A549 (cell line): ENCODE results near the gene POTEM.
"Not testable (repeated sequence)": the region's sequence is repeated elsewhere in the genome, so short reads cannot be mapped to it uniquely, and the experiment has no call there.

Experiments used
- CHD2 ChIP-seq: fragments of 150-350 bp; IDR thresholded peaks from 2 replicates; pipeline ENCODE4 v1.6.1; 2014; ENCODE audit warnings: low read length; ENCODE audit not compliant: partially characterized antibody
- ESRRA ChIP-seq: fragments of 150-350 bp; IDR thresholded peaks from 2 replicates; pipeline ENCODE4 v1.6.1; 2014; ENCODE audit warnings: mild to moderate bottlenecking, low read length, borderline replicate concordance
- HOXA7 ChIP-seq: fragments of 250-450 bp; sonication (Bioruptor Pico); IDR thresholded peaks from 2 replicates; pipeline ENCODE4 v1.5.0; 2020; ENCODE audit warnings: mild to moderate bottlenecking, moderate library complexity
- KDM1A ChIP-seq: fragments of 200-600 bp; sonication (generic); IDR thresholded peaks from 2 replicates; pipeline ENCODE4 v1.6.1; 2016; ENCODE audit warnings: low read depth, mild to moderate bottlenecking
- MYC ChIP-seq: IDR thresholded peaks from 2 replicates; pipeline ENCODE4 v1.6.1; 2012; ENCODE audit warnings: mild to moderate bottlenecking, inconsistent platforms, low read length, improper control_type of control experiment, borderline replicate concordance
- POLR2A ChIP-seq: IDR thresholded peaks from 2 replicates; pipeline ENCODE4 v1.6.1; 2012; ENCODE audit warnings: mild to moderate bottlenecking, low read length
- TF ChIP-seq, protein P1 (sequence below): fragments of >200 bp; sonication (Bioruptor Twin); formaldehyde crosslinking; IDR thresholded peaks from 3 replicates; pipeline ENCODE4 v1.5.1; 2016
- TF ChIP-seq, protein P2 (sequence below): IDR thresholded peaks from 2 replicates; pipeline ENCODE4 v1.6.1; 2012; ENCODE audit warnings: low read depth, borderline replicate concordance

DNA sequence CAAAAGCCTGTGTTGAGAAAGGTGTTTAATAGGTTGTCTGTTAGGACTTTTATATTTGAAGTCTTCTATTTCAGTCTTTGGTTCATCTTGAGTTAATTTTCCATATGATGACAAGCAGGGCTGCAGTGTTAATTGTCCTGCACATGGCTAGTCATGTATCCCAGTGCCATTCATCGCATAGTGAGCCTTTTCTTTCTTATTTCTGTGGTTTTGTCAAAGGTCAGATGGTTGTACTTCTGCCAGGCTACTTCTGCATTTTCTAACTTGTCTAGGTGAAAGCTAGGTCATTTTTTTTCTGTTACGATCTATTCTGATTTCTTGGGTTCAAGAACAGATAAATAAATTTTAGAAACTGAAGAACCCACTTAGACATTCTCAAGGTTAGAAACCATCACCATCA, 5.7 kb upstream of the POTEM start:
- TF ChIP-seq MYC; ESRRA; KDM1A; POLR2A; CHD2; HOXA7 (CRISPR knock-in tag): not testable (repeated sequence)
- TF ChIP-seq, protein P1, sequence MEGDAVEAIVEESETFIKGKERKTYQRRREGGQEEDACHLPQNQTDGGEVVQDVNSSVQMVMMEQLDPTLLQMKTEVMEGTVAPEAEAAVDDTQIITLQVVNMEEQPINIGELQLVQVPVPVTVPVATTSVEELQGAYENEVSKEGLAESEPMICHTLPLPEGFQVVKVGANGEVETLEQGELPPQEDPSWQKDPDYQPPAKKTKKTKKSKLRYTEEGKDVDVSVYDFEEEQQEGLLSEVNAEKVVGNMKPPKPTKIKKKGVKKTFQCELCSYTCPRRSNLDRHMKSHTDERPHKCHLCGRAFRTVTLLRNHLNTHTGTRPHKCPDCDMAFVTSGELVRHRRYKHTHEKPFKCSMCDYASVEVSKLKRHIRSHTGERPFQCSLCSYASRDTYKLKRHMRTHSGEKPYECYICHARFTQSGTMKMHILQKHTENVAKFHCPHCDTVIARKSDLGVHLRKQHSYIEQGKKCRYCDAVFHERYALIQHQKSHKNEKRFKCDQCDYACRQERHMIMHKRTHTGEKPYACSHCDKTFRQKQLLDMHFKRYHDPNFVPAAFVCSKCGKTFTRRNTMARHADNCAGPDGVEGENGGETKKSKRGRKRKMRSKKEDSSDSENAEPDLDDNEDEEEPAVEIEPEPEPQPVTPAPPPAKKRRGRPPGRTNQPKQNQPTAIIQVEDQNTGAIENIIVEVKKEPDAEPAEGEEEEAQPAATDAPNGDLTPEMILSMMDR: not testable (repeated sequence)
- TF ChIP-seq, protein P2, sequence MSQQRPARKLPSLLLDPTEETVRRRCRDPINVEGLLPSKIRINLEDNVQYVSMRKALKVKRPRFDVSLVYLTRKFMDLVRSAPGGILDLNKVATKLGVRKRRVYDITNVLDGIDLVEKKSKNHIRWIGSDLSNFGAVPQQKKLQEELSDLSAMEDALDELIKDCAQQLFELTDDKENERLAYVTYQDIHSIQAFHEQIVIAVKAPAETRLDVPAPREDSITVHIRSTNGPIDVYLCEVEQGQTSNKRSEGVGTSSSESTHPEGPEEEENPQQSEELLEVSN: not testable (repeated sequence)
